ENCODE results near the gene ARID4B. TPM values are rescaled to one million over a fixed set of nuclear protein-coding genes. Genes with fewer than 3 reads are reported as not detected.

The ARID4B gene
- total and polyA plus RNA-seq, 2 donors (not counting 3 experiments of a cell fraction or from before 2014, with no cell fraction given), result 6.7 to 40.7 TPM

GRCh38 chr1:235136111-235136510 is 191.9 kb downstream of the ARID4B start:
- H3K27ac ChIP-seq (ENCODE audit: insufficient read depth, low read depth, low read length), result no peak overlapping the region
- POLR2A ChIA-PET, result no interaction called here
- CTCF ChIA-PET, result no interaction called here
- peaks cover 26% of the 10 kb centered on the region in 2 experiments for H3K36me3 ChIP-seq (ENCODE audit: control insufficient read depth in 2 of 2, extremely low read depth in 1 of 2, insufficient read depth in 2 of 2, low read length in 2 of 2)
- FAIRE-seq (no peak), DNase-seq (ENCODE audit: low read depth, low spot score) (no peak)
- intact Hi-C loops (cut with micrococcal nuclease), result no loop called here
- TF ChIP-seq JUN (IDR thresholded peaks at IDR 0.05; ENCODE audit: borderline replicate concordance, insufficient read depth, insufficient read length, low read depth), result no peak
- no peak for TF ChIP-seq POLR2A (IDR thresholded peaks at IDR 0.05; ENCODE audit: low read depth, low read length)
- TF ChIP-seq MYC (IDR thresholded peaks at IDR 0.05; ENCODE audit: low read depth, low read length), result no peak
- no peak for TF ChIP-seq FOS (IDR thresholded peaks at IDR 0.05; ENCODE audit: borderline replicate concordance, insufficient read depth, low read length)
- no peak for TF ChIP-seq POLR2AphosphoS5 (IDR thresholded peaks at IDR 0.05; ENCODE audit: insufficient read depth, low read depth, low read length)
- no peak for TF ChIP-seq EZH2 (IDR thresholded peaks at IDR 0.05; ENCODE audit: borderline replicate concordance, low read depth, low read length, severe bottlenecking)
- TF ChIP-seq GATA2 (IDR thresholded peaks at IDR 0.05; ENCODE audit: insufficient read depth, insufficient read length, low read depth, low read length), result no peak
- TF ChIP-seq CTCF (IDR thresholded peaks at IDR 0.05; ENCODE audit: extremely low read depth in 1 of 2, insufficient read depth in 1 of 2, low read depth in 1 of 2, low read length in 2 of 2), result no peak
- TF ChIP-seq MAX (IDR thresholded peaks at IDR 0.05; ENCODE audit: insufficient read depth, insufficient read length), result no peak
- H3K9me1 ChIP-seq (replicated peaks; ENCODE audit: control insufficient read depth, extremely low read depth, insufficient read depth, low read length), result no peaks in the 10 kb centered on the region
- H3K27me3 ChIP-seq (ENCODE audit: control insufficient read depth in 2 of 2, insufficient read depth in 2 of 2, low read length in 2 of 2), result no peaks in the 10 kb centered on the region
- H3K4me1 ChIP-seq (ENCODE audit: control insufficient read depth, extremely low read depth, insufficient read depth, low read length), result no peaks in the 10 kb centered on the region
- dilution Hi-C loops (cut with MboI; ENCODE audit: extremely low pct_ligation_motif_present, low sequenced_read_pairs), result no loop called here
- no peak overlapping the region for H2AFZ ChIP-seq (ENCODE audit: low read depth, low read length)
- no peaks in the 10 kb centered on the region for H3K79me2 ChIP-seq (ENCODE audit: control insufficient read depth, insufficient read depth, low read length)
- H3K4me2 ChIP-seq (ENCODE audit: insufficient read depth, low read length), result no peak overlapping the region
- H3K9me3 ChIP-seq (replicated peaks; ENCODE audit: control insufficient read depth, insufficient read depth, low read length), result no peaks in the 10 kb centered on the region
- no TSS peak for BruUV-seq (replicated peaks)
- no peak overlapping the region for H3K4me3 ChIP-seq (replicated peaks in 1 of 3; ENCODE audit: insufficient read depth in 1 of 3, low read depth in 1 of 3, low read length in 3 of 3)
- H3K9ac ChIP-seq (replicated peaks; ENCODE audit: extremely low read depth, insufficient read depth, low read length), result no peak overlapping the region
- no peaks in the 10 kb centered on the region for H4K20me1 ChIP-seq (replicated peaks; ENCODE audit: control insufficient read depth, extremely low read depth, insufficient read depth, low read length)
